H54 (cell line): Measurements from ENCODE around the gene PTCH1.

ENCODE experiments used
- DNase-seq: peaks from one replicate; pipeline ENCODE4 v3.0.0; 2011; ENCODE audit warnings: low spot score, mixed read lengths; ENCODE audit not compliant: insufficient read length
- FAIRE-seq: peaks from 3 replicates; lab custom pipeline; 2011; peaks lifted over from hg19 to GRCh38; lab: Jason Lieb, UNC
- POLR2A ChIP-seq: IDR thresholded peaks from 2 replicates; pipeline ENCODE4 v1.6.1; 2011; ENCODE audit warnings: low read depth, mild to moderate bottlenecking, low read length

Gene PTCH1

DNA sequence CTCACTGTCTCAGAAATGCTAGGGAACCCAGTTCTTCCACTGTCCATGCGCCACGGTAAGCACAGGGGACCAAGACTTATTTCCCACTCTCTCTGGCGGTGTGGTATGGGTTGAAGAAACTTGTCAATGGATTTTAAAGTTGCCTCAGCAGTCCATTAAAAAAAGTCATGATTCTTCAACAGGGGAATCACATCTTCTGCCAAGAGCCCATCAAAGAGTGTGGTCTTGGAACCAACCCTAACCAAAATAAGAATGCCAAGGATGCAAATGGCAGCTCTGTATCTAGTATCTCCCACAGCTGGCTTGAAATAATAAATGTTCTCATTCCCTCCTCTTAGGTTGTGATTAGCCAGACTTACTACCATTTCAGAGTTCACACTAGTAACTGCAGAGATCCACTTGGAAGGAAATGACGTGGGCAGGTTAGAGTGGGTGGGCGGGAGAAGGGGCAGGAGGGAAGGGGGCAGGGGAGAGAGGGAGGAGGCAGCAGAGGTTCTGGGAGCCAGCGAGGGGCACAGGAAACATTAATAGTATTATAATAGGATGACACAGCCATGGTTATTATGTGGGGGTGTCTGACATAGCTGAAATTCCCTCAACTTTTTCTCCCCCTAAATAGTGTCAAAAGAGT, 17.6 kb downstream of the PTCH1 start:
- FAIRE-seq, result no peak
- DNase-seq, result no peak
- TF ChIP-seq POLR2A, result no peak

GRCh38 chr9:95498641-95499040, 18.1 kb downstream of the PTCH1 start:
- FAIRE-seq (no peak), DNase-seq (no peak)
- TF ChIP-seq POLR2A, result no peak

DNA sequence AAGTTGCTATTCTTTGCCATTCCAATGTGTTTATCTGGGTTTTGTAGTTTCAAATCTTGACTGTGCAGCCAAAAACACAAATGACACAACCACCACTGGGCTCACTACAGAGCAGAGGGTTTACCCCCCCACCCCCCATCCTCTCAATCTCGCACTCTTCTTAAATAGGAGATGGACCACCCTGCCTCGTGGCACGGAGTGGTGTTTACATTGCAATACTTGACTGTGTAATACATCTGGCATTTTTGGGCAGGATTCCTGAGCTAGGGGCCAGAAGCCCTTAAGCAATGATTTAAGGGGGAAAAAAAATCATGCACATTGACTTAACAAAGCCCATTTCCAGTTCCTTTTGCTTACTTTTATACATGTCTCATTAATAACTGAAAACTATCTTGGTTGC, 19.0 kb downstream of the PTCH1 start:
- no peak for TF ChIP-seq POLR2A

GRCh38 chr9:95496687-95497086, 20.1 kb downstream of the PTCH1 start:
- no peak for TF ChIP-seq POLR2A
- DNase-seq, result no peak
- FAIRE-seq, result no peak

More for the DNA sequence above, 19.0 kb downstream of the PTCH1 start:
- no peak for DNase-seq
- no peak for FAIRE-seq

DNA sequence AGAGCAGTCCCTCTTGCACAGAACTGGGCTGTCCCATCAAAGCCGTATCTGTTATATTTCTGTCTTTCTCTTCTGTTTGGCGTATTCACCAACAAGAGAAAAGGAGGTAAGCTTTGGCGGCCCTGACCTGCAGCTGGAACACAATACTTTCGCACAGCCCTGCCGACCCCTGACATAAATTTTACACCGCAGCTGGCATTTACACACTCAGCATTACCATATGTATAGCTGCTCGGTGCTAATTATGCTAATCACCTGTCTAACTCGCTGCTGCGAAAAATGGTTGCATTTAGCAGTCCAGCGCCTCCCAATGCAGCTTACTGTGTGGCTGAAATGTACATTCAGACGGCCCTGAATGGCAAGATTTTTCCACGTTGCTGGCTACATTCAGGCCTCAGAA, 20.8 kb downstream of the PTCH1 start:
- DNase-seq (no peak), FAIRE-seq (no peak)
- TF ChIP-seq POLR2A, result no peak

- DNase-seq (no peak), FAIRE-seq (no peak)
- TF ChIP-seq POLR2A, result no peak
These were observed 21.2 kb downstream of the PTCH1 start for GRCh38 chr9:95495529-95495928.

GRCh38 chr9:95494416-95495371, 22.1 kb downstream of the PTCH1 start:
- DNase-seq (no peak), FAIRE-seq (no peak)
- no peak for TF ChIP-seq POLR2A

DNA sequence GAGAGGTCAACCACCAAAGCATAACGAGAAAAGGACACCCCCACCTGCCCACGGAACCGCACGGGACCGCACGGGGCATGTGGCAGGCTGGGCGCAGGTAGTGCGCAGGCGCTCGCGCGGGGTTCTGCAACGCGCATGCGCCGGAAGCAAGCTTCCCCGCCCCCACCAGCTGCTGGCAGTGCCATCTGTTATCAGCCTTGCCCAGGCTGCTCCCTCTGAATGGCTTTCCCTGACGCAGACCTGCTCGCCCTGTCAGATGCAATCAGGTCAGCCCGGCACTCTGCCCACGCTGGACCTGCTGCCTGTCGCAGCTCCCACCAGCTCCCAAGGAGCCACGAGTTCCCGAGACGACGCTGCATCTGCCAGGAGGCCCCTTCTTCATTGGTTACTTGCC, 22.8 kb downstream of the PTCH1 start:
- peak; percentile 57 for TF ChIP-seq POLR2A
- no peak for FAIRE-seq
- DNase-seq, result peak; percentile 77

DNA sequence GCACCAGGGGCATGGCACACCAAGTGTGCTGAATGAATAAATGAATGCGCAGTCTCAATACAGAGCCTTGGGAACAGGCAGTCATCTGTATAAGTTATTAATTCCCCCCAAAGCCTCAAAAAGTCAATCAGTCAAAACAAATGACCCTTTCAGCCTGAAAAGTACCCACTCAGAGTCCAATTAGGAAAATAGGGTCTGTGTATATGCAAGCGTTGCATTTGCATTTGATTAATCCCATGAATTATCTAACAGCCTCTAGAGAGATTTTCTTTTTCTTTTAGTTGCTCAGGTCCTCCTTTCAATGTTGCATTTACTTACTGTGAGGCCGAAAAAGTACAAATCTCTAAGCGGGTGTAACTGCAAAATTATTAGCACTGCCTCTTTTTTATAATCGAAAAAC, 23.4 kb downstream of the PTCH1 start:
- no peak for DNase-seq
- no peak for TF ChIP-seq POLR2A

GRCh38 chr9:95491543-95492320, 25.0 kb downstream of the PTCH1 start:
- DNase-seq (no peak), FAIRE-seq (no peak)
- TF ChIP-seq POLR2A, result no peak

More for the DNA sequence above, 23.4 kb downstream of the PTCH1 start:
- no peak for FAIRE-seq

DNA sequence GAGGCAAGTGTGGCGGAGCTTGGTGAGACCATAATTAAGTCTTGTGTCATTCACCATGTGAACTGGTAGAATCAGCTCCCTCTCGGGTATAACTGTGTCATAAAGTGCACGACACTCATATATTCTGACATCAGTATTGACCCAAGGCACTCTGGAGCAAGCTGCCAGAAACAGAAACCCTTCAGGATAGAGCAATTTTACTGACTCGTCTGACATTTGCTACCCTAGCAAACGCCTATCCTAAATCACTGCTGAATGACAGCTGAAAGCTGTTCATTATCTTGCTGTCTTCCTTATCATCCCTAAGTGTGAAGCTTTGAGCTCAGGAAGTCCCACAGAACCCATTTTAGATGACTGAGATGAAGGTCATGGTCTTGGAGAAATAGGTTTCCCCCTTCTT, 27.8 kb downstream of the PTCH1 start:
- no peak for FAIRE-seq
- no peak for TF ChIP-seq POLR2A
- no peak for DNase-seq

- TF ChIP-seq POLR2A, result no peak
- DNase-seq (no peak), FAIRE-seq (no peak)
These were observed 30.5 kb downstream of the PTCH1 start for GRCh38 chr9:95486318-95486717.

DNA sequence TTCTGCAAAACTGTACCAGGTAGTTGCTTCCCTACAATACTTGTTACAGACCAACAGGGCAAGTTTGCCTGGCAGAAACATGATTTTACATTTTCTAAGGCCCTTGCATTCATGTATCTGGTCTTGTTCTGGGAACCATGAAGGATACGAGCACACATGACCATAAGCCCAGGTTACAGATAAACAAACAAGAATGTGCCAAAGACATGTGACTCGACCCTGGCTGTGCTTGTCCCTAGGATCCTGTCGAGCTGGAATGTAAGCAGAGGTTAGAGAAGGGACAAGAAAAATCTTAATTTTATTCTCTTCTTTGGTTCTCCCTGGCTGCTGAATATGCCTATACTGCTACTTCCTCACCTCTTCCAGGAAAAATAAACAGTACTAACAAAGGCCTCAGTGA, 32.5 kb downstream of the PTCH1 start:
- DNase-seq (no peak), FAIRE-seq (no peak)
- no peak for TF ChIP-seq POLR2A

- no peak for FAIRE-seq
- no peak for TF ChIP-seq POLR2A
These were observed 33.3 kb downstream of the PTCH1 start for GRCh38 chr9:95483431-95483830.

More at GRCh38 chr9:95483431-95483830, 33.3 kb downstream of the PTCH1 start:
- DNase-seq, result no peak
